Bronchial epithelial cell (primary cell): ENCODE results near the gene PDILT. TPM values are rescaled to one million over a fixed set of nuclear protein-coding genes. Genes with fewer than 3 reads are reported as not detected.
A peak's percentile ranks its signal among the peaks of the same experiment; 100 is the strongest.
"Not testable (repeated sequence)": the region's sequence is repeated elsewhere in the genome, so short reads cannot be mapped to it uniquely, and the experiment has no call there.

Source experiments
- DNase-seq: peaks from one replicate; pipeline ENCODE4 v3.0.0-alpha.2; 2010; ENCODE audit warnings: low read depth
- FAIRE-seq: peaks from 2 replicates; lab custom pipeline; 2011; peaks lifted over from hg19 to GRCh38; lab: Jason Lieb, UNC
- H3K27me3 ChIP-seq: 2 replicates; pipeline ENCODE4 v1.5.1; 2011; ENCODE audit warnings: low read length; ENCODE audit not compliant: control insufficient read depth, insufficient read depth
- H3K36me3 ChIP-seq: 2 replicates; pipeline ENCODE4 v1.5.1; 2011; ENCODE audit warnings: low read length; ENCODE audit not compliant: control insufficient read depth, insufficient read depth
- H3K4me3 ChIP-seq: 2 replicates; pipeline ENCODE4 v1.5.1; 2011; ENCODE audit warnings: mild to moderate bottlenecking, low read depth, low read length, control low read depth
- CTCF ChIP-seq: IDR thresholded peaks from 2 replicates; pipeline ENCODE4 v1.5.1; 2011; ENCODE audit warnings: mild to moderate bottlenecking, moderate library complexity, low read length, control low read depth, inconsistent platforms; ENCODE audit not compliant: insufficient read depth, severe bottlenecking
- total RNA-seq: library from RNA; depleted of rRNA; stranded (reverse); fragments of >200 nt; gene quantifications from 2 replicates; pipeline ENCODE4 v1.2.1, GENCODE V29; 2014

The PDILT gene
- total RNA-seq, 1 donor from 2014 or later: not detected

- H3K4me3 ChIP-seq: no peak overlapping the region
- DNase-seq: no peak
- no peaks in the 10 kb centered on the region for H3K36me3 ChIP-seq
- H3K27me3 ChIP-seq: no peaks in the 10 kb centered on the region
- FAIRE-seq: no peak
- TF ChIP-seq CTCF: no peak
Measured at GRCh38 chr16:20430948-20431347, 26.4 kb upstream of the PDILT start.

GRCh38 chr16:20430480-20430879 is 25.9 kb upstream of the PDILT start:
- not testable (repeated sequence) for H3K27me3 ChIP-seq, H3K36me3 ChIP-seq, DNase-seq, FAIRE-seq, H3K4me3 ChIP-seq

- not testable (repeated sequence) for H3K4me3 ChIP-seq, FAIRE-seq, H3K27me3 ChIP-seq, H3K36me3 ChIP-seq, DNase-seq
Measured at GRCh38 chr16:20429499-20429898, 25.0 kb upstream of the PDILT start.

- not testable (repeated sequence) for DNase-seq, H3K27me3 ChIP-seq, H3K36me3 ChIP-seq, FAIRE-seq, H3K4me3 ChIP-seq
Measured at GRCh38 chr16:20427401-20427797, 22.9 kb upstream of the PDILT start.

GRCh38 chr16:20424129-20424866 is 19.8 kb upstream of the PDILT start:
- Histone ChIP-seq H3K36me3 (no peaks in the 10 kb centered on the region), H3K27me3 (no peaks in the 10 kb centered on the region), H3K4me3 (no peak overlapping the region)
- TF ChIP-seq CTCF: no peak
- no peak for FAIRE-seq
- no peak for DNase-seq

GRCh38 chr16:20423772-20424128 is 19.2 kb upstream of the PDILT start:
- DNase-seq, H3K36me3 ChIP-seq, H3K27me3 ChIP-seq, H3K4me3 ChIP-seq, FAIRE-seq: not testable (repeated sequence)

- not testable (repeated sequence) for DNase-seq, H3K36me3 ChIP-seq, H3K27me3 ChIP-seq, H3K4me3 ChIP-seq, FAIRE-seq
Measured at GRCh38 chr16:20421748-20422147, 17.2 kb upstream of the PDILT start.

GRCh38 chr16:20419093-20419492 is 14.6 kb upstream of the PDILT start:
- FAIRE-seq, DNase-seq, H3K36me3 ChIP-seq, H3K4me3 ChIP-seq, H3K27me3 ChIP-seq: not testable (repeated sequence)

GRCh38 chr16:20415541-20415940 is 11.0 kb upstream of the PDILT start:
- TF ChIP-seq CTCF: no peak
- FAIRE-seq: no peak
- Histone ChIP-seq H3K4me3 (no peak overlapping the region), H3K27me3 (no peaks in the 10 kb centered on the region), H3K36me3 (no peaks in the 10 kb centered on the region)
- DNase-seq: peak; percentile 3
